Stomach (tissue), 4 donors: ENCODE results near the gene KRT33B.

Source experiments
- EP300 ChIP-seq: sonication (generic); formaldehyde crosslinking; IDR thresholded peaks from one replicate; pipeline ENCODE4 v1.6.1; 2017; ENCODE audit warnings: antibody characterized with exemption
- POLR2AphosphoS5 ChIP-seq, 3 donors: sonication (generic); formaldehyde crosslinking; IDR thresholded peaks; one replicate each; pipeline ENCODE4 v1.6.1; 2016; ENCODE audit warnings: antibody characterized with exemption in 3 of 3

GRCh38 chr17:41383690-41384089 lies 14.1 kb upstream of the KRT33B start:
- TF ChIP-seq EP300 (no peak), POLR2AphosphoS5 (IDR thresholded peaks at IDR 0.05) (no peak)
